GM10266 (cell line): ENCODE results near the gene AIF1L.

ENCODE experiments used
- DNase-seq: peaks from one replicate; pipeline ENCODE4 v3.0.0; 2012; ENCODE audit errors: extremely low spot score
- TF ChIP-seq, protein P1 (sequence below): IDR thresholded peaks from 2 replicates; pipeline ENCODE4 v1.5.1; 2012; ENCODE audit warnings: mild to moderate bottlenecking, low read depth; ENCODE audit not compliant: control insufficient read depth, insufficient read depth; ENCODE audit errors: missing control alignments

AIF1L gene

DNA sequence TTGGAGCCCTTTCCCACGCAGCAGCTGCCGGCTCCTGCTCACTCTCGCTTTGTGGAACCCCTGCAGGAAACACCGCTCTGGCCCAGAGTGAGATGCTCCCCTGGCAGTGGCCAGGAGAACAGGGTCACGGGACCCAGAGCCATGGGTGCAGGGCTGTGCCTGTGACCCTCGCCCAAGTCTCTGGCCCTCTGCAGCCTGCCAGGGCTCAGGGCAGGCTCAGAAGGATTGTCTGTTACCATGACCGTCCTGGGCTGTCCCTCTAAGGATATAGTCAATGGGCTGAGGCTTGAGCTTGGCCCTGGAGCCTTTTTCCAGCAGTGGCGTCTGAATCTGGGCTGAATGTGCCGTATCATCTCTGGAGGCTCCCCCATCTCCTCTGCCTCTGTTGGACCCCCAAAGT, 28.7 kb upstream of the AIF1L start:
- no peak for DNase-seq
- TF ChIP-seq, protein P1, sequence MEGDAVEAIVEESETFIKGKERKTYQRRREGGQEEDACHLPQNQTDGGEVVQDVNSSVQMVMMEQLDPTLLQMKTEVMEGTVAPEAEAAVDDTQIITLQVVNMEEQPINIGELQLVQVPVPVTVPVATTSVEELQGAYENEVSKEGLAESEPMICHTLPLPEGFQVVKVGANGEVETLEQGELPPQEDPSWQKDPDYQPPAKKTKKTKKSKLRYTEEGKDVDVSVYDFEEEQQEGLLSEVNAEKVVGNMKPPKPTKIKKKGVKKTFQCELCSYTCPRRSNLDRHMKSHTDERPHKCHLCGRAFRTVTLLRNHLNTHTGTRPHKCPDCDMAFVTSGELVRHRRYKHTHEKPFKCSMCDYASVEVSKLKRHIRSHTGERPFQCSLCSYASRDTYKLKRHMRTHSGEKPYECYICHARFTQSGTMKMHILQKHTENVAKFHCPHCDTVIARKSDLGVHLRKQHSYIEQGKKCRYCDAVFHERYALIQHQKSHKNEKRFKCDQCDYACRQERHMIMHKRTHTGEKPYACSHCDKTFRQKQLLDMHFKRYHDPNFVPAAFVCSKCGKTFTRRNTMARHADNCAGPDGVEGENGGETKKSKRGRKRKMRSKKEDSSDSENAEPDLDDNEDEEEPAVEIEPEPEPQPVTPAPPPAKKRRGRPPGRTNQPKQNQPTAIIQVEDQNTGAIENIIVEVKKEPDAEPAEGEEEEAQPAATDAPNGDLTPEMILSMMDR, result no peak

GRCh38 chr9:131068076-131068816, 28.1 kb upstream of the AIF1L start:
- TF ChIP-seq, protein P1, result no peak
- DNase-seq, result no peak

- TF ChIP-seq, protein P1, result no peak
- DNase-seq, result no peak
Observed at GRCh38 chr9:131069699-131070098, 26.6 kb upstream of the AIF1L start.

DNA sequence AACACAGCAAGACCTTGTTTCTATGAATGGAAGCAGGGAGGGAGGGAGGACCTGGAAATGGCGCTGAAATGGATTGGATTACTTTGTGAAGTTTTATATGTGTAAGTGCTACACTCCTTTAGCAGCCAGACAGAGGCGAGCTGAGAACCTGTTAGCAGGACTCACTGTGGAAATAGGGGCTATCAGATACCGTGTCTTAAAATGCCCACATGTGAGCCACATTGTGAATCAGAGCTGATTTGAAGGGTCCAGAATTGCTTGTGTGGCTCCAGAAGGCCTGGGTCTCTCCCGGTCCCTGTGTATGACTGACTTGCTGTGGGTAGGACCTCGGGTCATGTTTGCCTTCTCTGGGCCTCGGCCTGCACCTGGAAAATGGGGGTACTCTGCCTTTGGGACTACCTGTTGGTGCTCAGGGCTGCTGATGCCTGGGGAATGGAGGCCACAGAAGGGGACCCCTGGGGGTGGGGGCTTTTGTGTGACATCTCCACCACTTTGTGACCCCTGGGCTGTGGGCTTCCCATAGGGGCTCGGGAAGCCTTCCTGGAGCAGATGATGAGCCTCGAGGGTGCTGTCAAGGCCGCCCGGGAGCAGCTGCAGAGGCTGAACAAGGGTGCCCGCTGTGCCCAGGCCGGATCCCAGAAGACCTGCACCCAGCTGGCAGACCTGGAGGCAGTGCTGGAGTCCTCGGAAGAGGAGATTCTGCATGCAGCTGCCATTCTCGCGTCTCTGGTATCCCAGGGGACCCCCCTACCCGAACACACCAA, 24.0 kb upstream of the AIF1L start:
- no peak for DNase-seq
- TF ChIP-seq, protein P1, result no peak

DNA sequence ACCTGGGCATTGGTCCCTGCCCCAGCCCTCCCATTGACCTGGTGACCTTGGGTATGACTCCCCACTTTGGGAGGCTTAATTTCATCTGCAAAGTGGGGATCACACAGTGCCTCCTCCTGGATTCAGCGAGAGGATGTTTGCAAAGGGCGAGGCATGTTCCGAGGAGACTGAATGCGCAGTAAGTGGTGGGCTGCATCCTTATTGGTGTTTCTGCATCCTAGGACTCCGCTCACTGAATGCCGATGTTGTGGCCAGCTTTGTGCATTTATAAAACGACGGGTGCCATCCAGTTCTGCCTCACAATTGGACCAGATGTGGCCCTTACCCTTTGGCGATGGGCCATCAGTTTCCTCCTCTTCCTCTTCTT, 23.5 kb upstream of the AIF1L start:
- DNase-seq, result no peak
- TF ChIP-seq, protein P1, result no peak

DNA sequence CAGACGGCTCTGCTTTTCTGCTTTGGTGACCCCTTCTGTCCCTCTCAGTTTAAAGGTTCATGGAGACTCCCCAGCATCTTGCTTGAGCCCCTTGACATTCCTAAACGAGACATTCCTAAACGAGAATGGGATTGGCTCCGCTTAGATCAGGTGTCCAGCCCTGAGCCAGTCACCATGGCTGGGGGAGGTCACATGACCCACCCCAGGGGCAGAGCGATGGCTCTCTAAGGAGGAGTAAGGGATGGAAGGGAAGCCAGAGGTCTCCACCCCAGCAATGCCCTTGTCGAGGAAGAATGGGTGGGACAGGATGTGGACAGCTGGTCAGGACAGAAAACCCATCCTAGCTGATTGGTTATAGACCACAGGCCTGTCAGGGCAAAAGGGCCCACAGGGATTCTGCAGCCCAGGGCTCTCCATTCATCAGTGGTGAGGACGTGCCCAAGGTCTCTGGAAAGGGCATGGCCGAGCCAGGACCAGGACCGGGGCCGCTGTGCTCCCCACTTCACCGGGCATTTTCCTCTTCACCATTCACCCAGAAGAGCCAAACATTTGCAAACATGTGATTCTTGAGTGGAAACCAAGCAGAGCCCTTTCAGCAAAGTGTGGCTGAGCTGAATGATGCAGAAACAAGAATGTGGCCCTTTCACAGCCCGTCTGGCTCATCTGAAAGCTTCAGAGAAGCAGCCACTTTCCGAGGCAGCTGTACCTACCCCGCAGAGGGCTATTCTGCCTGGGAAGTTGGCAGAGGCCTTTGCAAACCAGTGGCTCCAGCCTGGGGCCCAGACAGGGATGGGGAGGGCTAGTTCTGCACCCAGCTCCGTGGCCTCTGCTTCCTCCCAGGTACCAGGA, 19.8 kb upstream of the AIF1L start:
- DNase-seq, result no peak
- TF ChIP-seq, protein P1, result no peak
